Skeletal muscle tissue (tissue), 4 donors: ENCODE data around the gene ERC1. TPM values are rescaled to one million over a fixed set of nuclear protein-coding genes. Genes with fewer than 3 reads are reported as not detected.
A peak's percentile ranks its signal among the peaks of the same experiment; 100 is the strongest.

Source experiments
- H3K27ac ChIP-seq: one replicate; pipeline ENCODE4 v1.7.0; 2013; ENCODE audit warnings: mild to moderate bottlenecking, low read depth, low read length, inconsistent platforms
- H3K27me3 ChIP-seq, 3 donors: one replicate each; pipeline ENCODE4 v1.7.0; 2013; ENCODE audit warnings: low read length in 3 of 3; ENCODE audit not compliant: control insufficient read depth in 3 of 3, insufficient read depth in 3 of 3
- H3K36me3 ChIP-seq, 3 donors: one replicate each; pipeline ENCODE4 v1.7.0; 2013; ENCODE audit warnings: low read length in 3 of 3; ENCODE audit not compliant: control insufficient read depth in 3 of 3, insufficient read depth in 3 of 3
- H3K4me1 ChIP-seq, 3 donors: one replicate each; pipeline ENCODE4 v1.7.0; 2013; ENCODE audit warnings: low read length in 3 of 3, mild to moderate bottlenecking in 3 of 3; ENCODE audit not compliant: control insufficient read depth in 3 of 3, insufficient read depth in 3 of 3
- H3K4me3 ChIP-seq, 3 donors: one replicate each; pipeline ENCODE4 v1.7.0; 2013; ENCODE audit warnings: low read length in 3 of 3
- H3K9ac ChIP-seq, 3 donors: one replicate each; pipeline ENCODE4 v1.7.0; 2013; ENCODE audit warnings: low read length in 3 of 3, mild to moderate bottlenecking in 3 of 3, moderate library complexity in 2 of 3, low read depth in 1 of 3
- H3K9me3 ChIP-seq, 3 donors: one replicate each; pipeline ENCODE4 v1.7.0; 2013; ENCODE audit warnings: low read length in 3 of 3; ENCODE audit not compliant: control insufficient read depth in 3 of 3
- total RNA-seq: library from RNA; depleted of rRNA; stranded (reverse); fragments of >200 nt; gene quantifications from one replicate; pipeline ENCODE4 v1.2.3, GENCODE V29; 2014
- donor health status: Osteomylitis.

ERC1 gene
- total RNA-seq, 1 donor from 2014 or later = 56.9 TPM

DNA sequence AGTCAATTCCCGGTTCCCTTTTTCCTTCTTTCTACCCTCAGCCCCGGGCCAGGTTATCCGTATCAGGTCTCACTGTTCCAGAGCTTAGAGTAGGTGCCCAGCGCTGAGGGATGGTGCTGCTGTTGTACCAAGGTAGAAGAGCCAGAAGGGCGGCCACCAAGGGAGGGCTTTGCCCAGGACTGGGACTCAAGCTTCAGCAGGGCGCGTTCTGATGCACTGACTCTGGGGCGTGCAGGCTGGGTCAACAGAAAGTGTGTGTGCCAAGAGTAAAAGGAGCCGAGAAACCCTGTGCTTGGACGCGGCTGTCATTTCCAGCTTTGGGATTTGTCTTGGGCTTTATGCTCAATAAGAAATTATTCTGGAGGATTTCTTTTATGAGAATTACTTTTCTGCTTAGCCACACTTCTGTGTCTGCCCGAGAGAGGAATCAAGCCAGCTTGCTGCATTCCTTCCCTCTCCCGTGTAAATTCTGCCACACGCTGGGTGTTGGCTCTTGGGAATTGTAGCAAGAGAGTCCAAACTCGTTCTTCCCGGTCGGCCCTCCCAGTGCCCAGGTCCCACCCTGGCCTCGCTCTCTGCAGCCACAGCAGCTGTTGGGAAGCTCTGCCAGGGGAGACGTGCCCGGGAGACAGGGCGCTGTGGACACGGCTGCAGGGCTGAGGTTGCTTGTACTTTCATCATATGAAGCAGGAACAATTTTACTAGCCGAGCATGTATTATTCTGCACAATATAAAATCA is 505.3 kb downstream of the ERC1 start:
- peak overlapping the region in 2 of 3 donors; percentile 41 to 46 for H3K4me3 ChIP-seq
- H3K4me1 ChIP-seq = peaks cover 18 to 30% (median 23%) of the 10 kb centered on the region in 3 donors
- no peaks in the 10 kb centered on the region for H3K9me3 ChIP-seq
- peaks cover 0 to 11% (median 0%) of the 10 kb centered on the region in 3 donors for H3K27me3 ChIP-seq
- peak overlapping the region; percentile 56 for H3K27ac ChIP-seq
- peak overlapping the region; percentile 7 to 72 (median 23) for H3K9ac ChIP-seq
- peaks cover 0 to 9% (median 6%) of the 10 kb centered on the region in 3 donors for H3K36me3 ChIP-seq

DNA sequence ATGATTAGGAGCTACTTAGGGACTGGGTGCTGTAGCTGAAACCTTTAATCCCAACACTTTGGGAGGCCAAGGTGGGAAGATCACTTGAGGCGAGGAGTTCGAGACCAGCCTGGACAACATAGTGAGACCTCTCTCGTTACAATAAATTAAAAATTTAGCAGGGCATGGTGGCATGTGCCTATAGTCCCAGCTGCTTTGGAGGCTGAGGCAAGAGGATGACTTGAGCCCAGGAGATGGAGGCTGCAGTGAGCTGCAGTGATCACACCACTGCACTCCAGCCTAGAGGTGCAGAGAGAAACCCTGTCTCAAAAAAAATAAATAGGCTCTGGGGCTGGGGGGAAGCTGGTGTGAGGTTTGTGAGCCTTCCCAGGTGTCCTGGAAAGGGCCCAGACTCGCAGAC is 506.1 kb downstream of the ERC1 start:
- Histone ChIP-seq H3K9me3 (no peaks in the 10 kb centered on the region), H3K4me3 (no peak overlapping the region), H3K36me3 (peaks cover 0 to 9% (median 6%) of the 10 kb centered on the region in 3 donors), H3K27ac (no peak overlapping the region), H3K4me1 (peaks cover 18 to 30% (median 23%) of the 10 kb centered on the region in 3 donors), H3K27me3 (peaks cover 0 to 13% (median 2%) of the 10 kb centered on the region in 3 donors), H3K9ac (no peak overlapping the region)

DNA sequence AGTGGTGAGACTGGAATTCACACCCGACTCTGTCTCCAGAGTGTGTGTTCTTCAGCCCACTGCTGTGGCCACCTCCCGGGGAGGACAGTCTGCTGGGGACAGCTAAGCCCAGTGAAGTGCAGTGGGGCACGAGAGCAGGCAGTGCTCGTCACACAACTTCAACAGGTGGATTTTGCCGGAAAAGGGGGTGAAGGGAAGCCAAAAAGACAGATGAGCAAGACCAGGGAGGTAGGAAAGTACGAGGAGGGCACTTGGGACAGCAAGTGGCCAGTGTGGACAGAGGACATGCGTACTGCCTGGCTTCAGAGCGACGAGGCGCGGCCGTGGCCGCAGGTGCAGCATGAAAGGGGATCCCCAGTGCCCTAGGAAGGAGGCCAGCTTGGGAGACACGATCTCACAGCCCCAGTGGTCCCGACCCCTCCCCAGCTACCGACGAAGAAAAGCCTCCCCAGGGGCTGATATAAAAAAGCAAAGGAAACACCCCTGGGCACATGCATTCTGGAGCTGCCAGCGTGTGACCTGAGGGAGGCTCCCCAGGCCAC is 507.2 kb downstream of the ERC1 start:
- peaks cover 18 to 30% (median 25%) of the 10 kb centered on the region in 3 donors for H3K4me1 ChIP-seq

DNA sequence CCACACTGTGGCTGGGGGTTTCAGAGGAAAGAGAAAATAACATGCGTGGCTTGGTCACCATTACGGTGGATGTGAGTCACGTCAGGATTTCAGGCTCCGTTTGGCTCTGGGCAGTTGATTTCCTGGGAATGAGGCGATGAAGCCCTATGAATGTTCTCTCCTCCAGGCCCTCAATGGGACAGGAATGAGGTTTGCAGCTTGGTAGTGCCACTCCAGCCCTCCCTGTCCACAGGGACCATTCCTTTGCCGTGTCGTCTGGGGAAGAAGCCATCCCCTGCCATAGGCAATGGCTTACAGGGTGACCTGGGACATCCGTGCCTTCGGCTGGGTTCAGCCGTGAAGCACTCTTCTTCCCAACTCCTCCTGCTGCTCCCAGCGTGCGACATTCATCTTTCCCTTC is 508.3 kb downstream of the ERC1 start:
- Histone ChIP-seq H3K9ac (no peak overlapping the region), H3K27me3 (peaks cover 7 to 27% (median 15%) of the 10 kb centered on the region in 3 donors), H3K4me3 (no peak overlapping the region), H3K4me1 (peaks cover 18 to 30% (median 25%) of the 10 kb centered on the region in 3 donors), H3K9me3 (no peaks in the 10 kb centered on the region), H3K36me3 (no peaks in the 10 kb centered on the region), H3K27ac (no peak overlapping the region)

More for the DNA sequence above, 507.2 kb downstream of the ERC1 start:
- peaks cover 7 to 23% (median 12%) of the 10 kb centered on the region in 3 donors for H3K27me3 ChIP-seq
- no peaks in the 10 kb centered on the region for H3K9me3 ChIP-seq
- H3K36me3 ChIP-seq = peaks cover 0 to 5% (median 0%) of the 10 kb centered on the region in 3 donors
- no peak overlapping the region for H3K9ac ChIP-seq
- no peak overlapping the region for H3K27ac ChIP-seq
- no peak overlapping the region for H3K4me3 ChIP-seq

DNA sequence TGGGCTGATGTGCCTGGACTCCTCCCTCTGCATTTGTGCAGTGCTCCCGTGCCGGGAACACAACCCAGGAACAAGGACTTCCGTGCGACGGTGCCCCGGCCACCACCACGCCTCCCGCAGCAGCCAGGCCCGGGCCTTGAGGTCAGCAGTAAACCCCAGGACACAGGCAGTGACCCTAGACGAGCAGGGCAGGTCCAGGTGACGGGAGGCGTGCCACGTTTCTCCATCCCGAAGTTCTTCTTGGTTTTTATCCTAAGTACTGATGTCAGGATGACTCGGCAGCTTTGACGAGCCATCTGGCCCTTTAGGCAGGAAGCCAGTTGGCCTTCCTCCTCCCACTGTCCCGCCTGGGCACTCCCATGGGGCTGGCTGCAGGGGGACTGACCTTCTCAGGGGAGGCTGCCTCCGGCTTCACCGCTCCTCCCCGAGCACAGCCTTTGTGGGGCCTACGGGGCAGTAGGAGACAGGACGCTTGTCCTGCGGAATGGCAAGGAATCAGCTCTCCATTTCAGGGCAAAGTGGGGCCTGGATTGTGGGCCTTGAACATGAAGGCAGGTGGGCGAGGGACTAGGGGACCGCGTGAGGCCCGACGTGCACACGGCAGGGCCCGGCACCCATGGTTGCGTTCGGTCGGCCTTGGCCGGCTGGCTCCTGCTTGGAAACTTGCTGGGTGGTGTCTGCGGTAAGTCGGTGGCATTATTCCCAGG is 509.2 kb downstream of the ERC1 start:
- no peaks in the 10 kb centered on the region for H3K36me3 ChIP-seq
- no peak overlapping the region for H3K27ac ChIP-seq
- H3K4me1 ChIP-seq = peaks cover 18 to 30% (median 25%) of the 10 kb centered on the region in 3 donors
- H3K9me3 ChIP-seq = no peaks in the 10 kb centered on the region
- peaks cover 7 to 32% (median 18%) of the 10 kb centered on the region in 3 donors for H3K27me3 ChIP-seq
- H3K9ac ChIP-seq = peak overlapping the region in 1 of 3 donors; percentile 16
- peak overlapping the region in 2 of 3 donors; percentile 31 to 45 for H3K4me3 ChIP-seq

DNA sequence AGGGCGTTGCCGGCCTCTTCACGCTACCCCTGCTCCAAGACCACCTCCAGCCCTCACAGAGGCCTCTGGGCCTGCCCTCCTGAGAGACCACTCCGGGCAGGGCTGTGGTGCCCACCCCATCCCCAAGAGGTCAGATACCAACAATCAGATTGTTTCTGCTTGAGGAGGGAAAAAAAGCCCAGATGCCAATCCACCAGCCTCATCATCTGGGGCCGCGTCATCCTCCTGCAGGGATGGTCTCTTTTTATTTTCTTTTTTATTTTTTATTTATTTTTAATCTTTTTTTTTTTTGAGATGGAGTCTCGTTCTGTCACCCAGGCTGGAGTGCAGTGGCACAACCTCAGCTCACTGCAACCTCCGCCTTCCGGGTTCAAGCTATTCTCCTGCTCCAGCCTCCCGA is 510.0 kb downstream of the ERC1 start:
- no peak overlapping the region for H3K9ac ChIP-seq
- no peaks in the 10 kb centered on the region for H3K9me3 ChIP-seq
- no peak overlapping the region for H3K4me3 ChIP-seq
- H3K27ac ChIP-seq = no peak overlapping the region
- H3K4me1 ChIP-seq = peaks cover 18 to 27% (median 23%) of the 10 kb centered on the region in 3 donors
- peaks cover 7 to 32% (median 18%) of the 10 kb centered on the region in 3 donors for H3K27me3 ChIP-seq
- H3K36me3 ChIP-seq = no peaks in the 10 kb centered on the region

DNA sequence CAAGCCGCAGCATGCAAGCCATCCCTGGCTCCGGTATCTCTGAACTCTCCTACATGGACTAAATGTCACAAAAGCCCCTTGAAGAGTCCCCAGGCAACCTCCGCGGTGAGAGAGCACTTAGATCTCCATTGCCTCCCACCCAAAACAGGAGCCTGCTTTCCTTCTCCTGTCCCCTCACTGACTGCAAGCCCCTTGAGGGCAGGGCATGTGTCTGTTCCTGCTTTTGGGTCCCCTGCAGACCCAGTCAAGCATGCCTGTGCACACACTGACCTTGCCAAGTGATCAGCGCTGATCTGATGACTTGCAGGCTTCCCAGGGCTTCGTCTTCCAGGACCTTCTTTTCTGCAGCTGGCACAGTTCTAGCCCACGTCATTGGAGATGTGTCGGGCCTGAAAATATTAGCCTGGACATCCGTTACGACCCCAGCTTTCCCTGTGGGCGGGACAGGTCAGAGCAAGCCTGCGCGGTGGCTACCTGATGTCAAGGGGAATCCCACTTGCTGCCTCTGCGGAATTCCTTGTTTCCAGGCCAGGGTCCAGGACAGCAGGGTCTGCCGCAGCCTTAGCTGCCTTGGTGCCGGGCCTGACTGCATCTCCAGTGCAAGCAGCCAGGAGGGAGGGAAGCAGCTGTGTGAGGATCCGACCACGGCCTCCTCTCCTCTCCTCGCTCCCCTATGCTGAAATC is 510.8 kb downstream of the ERC1 start:
- Histone ChIP-seq H3K9me3 (no peaks in the 10 kb centered on the region), H3K4me1 (peaks cover 14 to 19% (median 16%) of the 10 kb centered on the region in 3 donors), H3K27ac (no peak overlapping the region), H3K36me3 (no peaks in the 10 kb centered on the region), H3K27me3 (peaks cover 7 to 32% (median 18%) of the 10 kb centered on the region in 3 donors), H3K9ac (no peak overlapping the region), H3K4me3 (no peak overlapping the region)

DNA sequence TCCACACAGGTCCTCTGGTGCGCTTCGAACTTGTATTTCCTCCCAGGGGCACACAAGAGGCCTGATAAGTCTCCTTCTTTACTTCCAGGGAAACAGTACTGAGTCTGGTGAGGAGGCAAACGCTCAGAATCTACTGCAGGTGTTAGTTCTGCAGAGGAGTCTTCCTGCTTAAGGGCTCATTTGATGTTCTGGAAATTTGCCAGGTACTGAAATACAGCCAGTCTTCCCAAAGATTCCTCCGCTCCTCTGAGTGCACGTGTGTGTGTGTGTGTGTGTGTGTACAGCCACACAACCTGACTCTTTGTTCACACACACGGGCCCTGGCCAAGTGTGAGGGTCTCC is 511.3 kb downstream of the ERC1 start:
- no peaks in the 10 kb centered on the region for H3K9me3 ChIP-seq
- no peak overlapping the region for H3K4me3 ChIP-seq
- no peak overlapping the region for H3K27ac ChIP-seq
- H3K4me1 ChIP-seq = peaks cover 10 to 15% (median 14%) of the 10 kb centered on the region in 3 donors
- peaks cover 7 to 32% (median 18%) of the 10 kb centered on the region in 3 donors for H3K27me3 ChIP-seq
- H3K36me3 ChIP-seq = no peaks in the 10 kb centered on the region
- no peak overlapping the region for H3K9ac ChIP-seq

DNA sequence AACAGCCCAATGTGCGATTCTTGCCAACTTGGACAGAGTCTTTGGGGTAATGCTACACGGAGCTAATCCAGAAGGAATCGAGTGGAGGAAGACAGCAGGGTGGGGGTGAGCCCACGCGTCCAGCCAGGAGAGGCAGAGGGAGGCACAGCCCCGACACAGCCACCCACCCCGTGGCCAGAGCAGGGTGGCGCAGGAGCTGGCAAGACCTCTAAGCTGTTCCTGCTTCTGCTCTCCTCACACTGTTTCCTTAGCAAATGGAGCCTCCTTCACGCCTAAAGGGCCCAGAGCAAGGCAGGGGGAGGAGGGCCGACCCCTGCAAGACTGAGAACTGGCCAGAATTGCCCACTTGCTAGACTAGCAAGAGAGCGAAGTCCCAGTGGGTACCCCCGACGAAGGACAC is 511.8 kb downstream of the ERC1 start:
- Histone ChIP-seq H3K9ac (no peak overlapping the region), H3K27ac (no peak overlapping the region), H3K4me1 (peaks cover 10 to 15% (median 13%) of the 10 kb centered on the region in 3 donors), H3K9me3 (no peaks in the 10 kb centered on the region), H3K4me3 (no peak overlapping the region), H3K36me3 (no peaks in the 10 kb centered on the region), H3K27me3 (peaks cover 7 to 32% (median 18%) of the 10 kb centered on the region in 3 donors)
